Duodenal mucosa (tissue), 2 donors: ENCODE measurements around the gene EDC4.

ENCODE experiments used
- H3K27ac ChIP-seq: one replicate; pipeline ENCODE4 v1.7.0; 2013; ENCODE audit warnings: low read depth, low read length
- H3K27me3 ChIP-seq, 2 donors: one replicate each; pipeline ENCODE4 v1.7.0; 2013; ENCODE audit warnings: low read length in 2 of 2, control low read depth in 1 of 2; ENCODE audit not compliant: insufficient read depth in 2 of 2, control insufficient read depth in 1 of 2
- H3K36me3 ChIP-seq, 2 donors: one replicate each; pipeline ENCODE4 v1.7.0; 2013; ENCODE audit warnings: low read length in 2 of 2, control low read depth in 1 of 2; ENCODE audit not compliant: insufficient read depth in 2 of 2, control insufficient read depth in 1 of 2
- H3K4me1 ChIP-seq, 2 donors: one replicate each; pipeline ENCODE4 v1.7.0; 2013; ENCODE audit warnings: low read length in 2 of 2, control low read depth in 1 of 2; ENCODE audit not compliant: insufficient read depth in 2 of 2, control insufficient read depth in 1 of 2
- H3K4me3 ChIP-seq, 2 donors: one replicate each; pipeline ENCODE4 v1.7.0; 2013; ENCODE audit warnings: low read length in 2 of 2, low read depth in 1 of 2
- H3K9ac ChIP-seq, 2 donors: one replicate each; pipeline ENCODE4 v1.7.0; 2013; ENCODE audit warnings: low read length in 2 of 2, low read depth in 1 of 2
- H3K9me3 ChIP-seq, 2 donors: one replicate each; pipeline ENCODE4 v1.7.0; 2013; ENCODE audit warnings: low read length in 2 of 2, control low read depth in 1 of 2; ENCODE audit not compliant: control insufficient read depth in 1 of 2

EDC4 gene

DNA sequence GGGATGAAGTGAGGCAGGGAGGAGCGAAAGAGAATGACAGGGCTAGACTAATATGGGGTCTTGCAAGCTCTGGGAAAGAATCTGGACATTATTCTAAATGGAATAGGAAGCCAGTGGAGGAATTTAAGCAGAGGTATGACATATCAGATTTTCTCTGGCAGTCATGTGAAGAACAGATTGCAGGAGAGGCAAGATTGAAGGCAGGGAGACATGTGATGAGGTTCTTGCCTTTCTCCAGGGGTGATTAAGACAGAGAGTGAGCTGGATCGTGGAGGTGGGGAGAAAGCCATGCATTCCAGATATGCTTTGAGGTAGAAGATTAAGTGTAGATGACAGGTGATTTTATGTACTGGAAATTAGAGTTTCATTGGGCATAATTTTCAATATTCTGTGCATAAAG lies 35.0 kb upstream of the EDC4 start:
- H3K4me3 ChIP-seq = no peak overlapping the region
- no peaks in the 10 kb centered on the region for H3K27me3 ChIP-seq
- H3K36me3 ChIP-seq = no peaks in the 10 kb centered on the region
- no peak overlapping the region for H3K9ac ChIP-seq
- peaks cover 9 to 19% of the 10 kb centered on the region in 2 donors for H3K4me1 ChIP-seq
- no peak overlapping the region for H3K27ac ChIP-seq
- no peaks in the 10 kb centered on the region for H3K9me3 ChIP-seq

DNA sequence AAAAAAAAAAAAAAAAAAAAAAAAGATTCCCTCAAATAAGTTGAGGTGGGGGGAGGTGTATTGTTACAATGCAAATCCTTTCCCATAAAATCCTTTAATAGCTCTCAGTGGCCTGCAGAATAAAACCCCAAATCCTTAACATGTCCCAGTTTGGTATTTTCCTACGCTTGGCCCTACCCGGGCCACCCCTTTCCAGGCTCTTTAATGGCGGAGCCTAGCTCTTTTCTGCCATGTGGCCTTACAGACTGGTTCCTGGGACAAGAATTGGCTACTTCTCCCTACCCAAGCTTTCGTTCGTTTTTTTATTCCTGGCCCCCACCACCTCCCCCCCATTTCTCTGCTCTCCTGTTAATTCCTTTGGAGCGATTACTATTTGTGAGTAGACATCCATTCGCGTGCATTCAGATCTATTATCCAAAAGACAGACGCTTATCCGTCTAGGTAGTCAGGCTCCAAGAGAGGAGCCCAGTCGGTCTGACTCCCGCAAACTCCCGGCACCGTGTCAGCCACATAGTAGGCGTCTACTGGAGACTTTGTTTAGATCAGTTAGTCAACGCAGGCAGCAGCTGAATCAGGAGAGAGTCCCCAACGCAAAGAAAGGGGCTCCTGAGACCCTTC lies 31.5 kb upstream of the EDC4 start:
- Histone ChIP-seq H3K9ac (peak overlapping the region; percentile 67 to 91), H3K27ac (no peak overlapping the region), H3K27me3 (no peaks in the 10 kb centered on the region), H3K4me3 (peak overlapping the region; percentile 91 to 96), H3K9me3 (no peaks in the 10 kb centered on the region), H3K36me3 (no peaks in the 10 kb centered on the region), H3K4me1 (peaks cover 31 to 39% of the 10 kb centered on the region in 2 donors)

DNA sequence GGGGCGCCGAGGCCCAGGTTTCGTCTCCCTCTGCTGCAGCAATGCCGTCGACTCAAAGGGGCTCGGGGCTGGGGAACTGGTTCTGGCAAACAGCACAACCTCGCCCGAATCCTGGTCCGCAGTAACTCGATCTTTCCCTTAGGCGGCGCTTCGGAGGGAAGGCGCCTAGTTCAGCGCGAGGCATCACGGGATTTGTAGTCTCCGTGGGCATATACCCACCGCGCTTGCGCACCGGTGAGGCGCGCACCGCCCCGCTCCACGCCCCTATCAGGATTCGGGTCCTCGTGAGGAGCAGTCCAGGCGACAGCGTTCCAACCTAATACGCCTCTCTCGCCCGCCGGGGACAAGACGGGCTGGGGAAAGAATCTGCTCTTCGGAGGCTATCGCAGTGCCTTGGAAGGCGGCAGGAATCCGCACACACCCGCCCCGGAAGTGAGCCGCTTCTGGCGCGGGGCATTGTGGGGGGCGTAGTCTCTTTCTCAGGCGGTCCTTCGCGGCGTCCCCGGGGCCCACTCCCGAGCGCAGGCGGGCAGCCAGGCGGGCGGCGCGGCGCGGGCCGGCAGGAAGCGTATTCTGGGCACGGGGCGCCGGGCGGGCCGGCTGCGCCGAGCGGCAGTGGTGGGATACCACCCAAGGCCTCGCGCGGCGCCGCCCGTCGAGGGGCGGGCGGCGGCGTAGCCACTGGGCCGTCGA lies 30.9 kb upstream of the EDC4 start, which contains the start of gene THAP11:
THAP11 (plus strand) TSS at position 505 of the 693 bp plus-strand sequence. CDS start 235 bp downstream, outside the sequence.
- Histone ChIP-seq H3K27me3 (no peaks in the 10 kb centered on the region), H3K9me3 (no peaks in the 10 kb centered on the region), H3K27ac (peak within 1 kb of the TSS; percentile 100), H3K4me1 (peaks cover 31 to 39% of the 10 kb centered on the region in 2 donors), H3K36me3 (no peaks in the 10 kb centered on the region), H3K9ac (peak within 1 kb of the TSS; percentile 91 to 96), H3K4me3 (peak within 1 kb of the TSS; percentile 91 to 96)

DNA sequence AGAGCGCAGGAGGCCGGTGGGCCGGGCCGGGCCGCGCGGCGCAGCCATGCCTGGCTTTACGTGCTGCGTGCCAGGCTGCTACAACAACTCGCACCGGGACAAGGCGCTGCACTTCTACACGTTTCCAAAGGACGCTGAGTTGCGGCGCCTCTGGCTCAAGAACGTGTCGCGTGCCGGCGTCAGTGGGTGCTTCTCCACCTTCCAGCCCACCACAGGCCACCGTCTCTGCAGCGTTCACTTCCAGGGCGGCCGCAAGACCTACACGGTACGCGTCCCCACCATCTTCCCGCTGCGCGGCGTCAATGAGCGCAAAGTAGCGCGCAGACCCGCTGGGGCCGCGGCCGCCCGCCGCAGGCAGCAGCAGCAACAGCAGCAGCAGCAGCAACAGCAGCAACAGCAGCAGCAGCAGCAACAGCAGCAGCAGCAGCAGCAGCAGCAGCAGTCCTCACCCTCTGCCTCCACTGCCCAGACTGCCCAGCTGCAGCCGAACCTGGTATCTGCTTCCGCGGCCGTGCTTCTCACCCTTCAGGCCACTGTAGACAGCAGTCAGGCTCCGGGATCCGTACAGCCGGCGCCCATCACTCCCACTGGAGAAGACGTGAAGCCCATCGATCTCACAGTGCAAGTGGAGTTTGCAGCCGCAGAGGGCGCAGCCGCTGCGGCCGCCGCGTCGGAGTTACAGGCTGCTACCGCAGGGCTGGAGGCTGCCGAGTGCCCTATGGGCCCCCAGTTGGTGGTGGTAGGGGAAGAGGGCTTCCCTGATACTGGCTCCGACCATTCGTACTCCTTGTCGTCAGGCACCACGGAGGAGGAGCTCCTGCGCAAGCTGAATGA lies 30.1 kb upstream of the EDC4 start:
- Histone ChIP-seq H3K9me3 (no peaks in the 10 kb centered on the region), H3K36me3 (no peaks in the 10 kb centered on the region), H3K27me3 (no peaks in the 10 kb centered on the region), H3K4me3 (peak overlapping the region; percentile 91 to 96), H3K9ac (peak overlapping the region; percentile 81 to 91), H3K4me1 (peaks cover 33 to 44% of the 10 kb centered on the region in 2 donors), H3K27ac (peak overlapping the region; percentile 100)

DNA sequence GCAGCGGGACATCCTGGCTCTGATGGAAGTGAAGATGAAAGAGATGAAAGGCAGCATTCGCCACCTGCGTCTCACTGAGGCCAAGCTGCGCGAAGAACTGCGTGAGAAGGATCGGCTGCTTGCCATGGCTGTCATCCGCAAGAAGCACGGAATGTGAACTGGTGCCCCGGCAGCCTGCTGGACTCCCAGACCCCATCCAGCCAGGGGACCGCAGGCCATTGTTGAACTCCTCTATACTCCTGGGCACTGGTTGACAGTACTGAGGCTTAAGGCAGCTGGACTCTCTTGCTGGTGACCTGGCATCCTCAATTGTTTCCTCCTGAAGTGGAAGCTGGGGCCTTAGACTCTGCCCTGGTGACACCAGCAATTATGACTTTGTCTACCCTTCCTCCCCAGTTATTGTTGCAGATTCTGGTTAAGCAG lies 29.5 kb upstream of the EDC4 start:
- Histone ChIP-seq H3K36me3 (no peaks in the 10 kb centered on the region), H3K9me3 (no peaks in the 10 kb centered on the region), H3K4me3 (peak overlapping the region; percentile 91 to 96), H3K27ac (peak overlapping the region; percentile 100), H3K4me1 (peaks cover 38 to 50% of the 10 kb centered on the region in 2 donors), H3K27me3 (no peaks in the 10 kb centered on the region), H3K9ac (peak overlapping the region; percentile 81 to 91)

DNA sequence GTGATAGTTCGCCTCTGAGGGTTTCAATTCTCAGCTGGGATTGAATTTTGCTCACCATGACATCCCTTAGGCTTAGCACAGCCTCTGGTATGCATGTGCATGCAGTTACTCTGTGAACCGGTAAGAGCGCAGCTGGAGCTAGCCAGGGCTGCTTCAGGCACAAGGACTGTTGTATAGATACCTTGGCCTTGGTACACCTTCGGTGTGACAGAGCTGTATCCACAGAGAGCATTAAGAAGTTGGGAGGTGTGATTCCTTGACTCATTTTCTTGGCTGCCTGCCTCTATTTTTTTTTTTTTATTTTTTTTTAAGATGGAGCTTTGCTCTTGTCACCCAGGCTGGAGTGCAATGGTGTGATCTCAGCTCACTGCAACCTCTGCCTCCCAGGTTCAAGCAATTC lies 28.4 kb upstream of the EDC4 start:
- Histone ChIP-seq H3K36me3 (no peaks in the 10 kb centered on the region), H3K27me3 (no peaks in the 10 kb centered on the region), H3K4me3 (peak overlapping the region in 1 of 2 donors; percentile 50), H3K27ac (no peak overlapping the region), H3K9ac (peak overlapping the region in 1 of 2 donors; percentile 91), H3K4me1 (peaks cover 38 to 50% of the 10 kb centered on the region in 2 donors), H3K9me3 (no peaks in the 10 kb centered on the region)

DNA sequence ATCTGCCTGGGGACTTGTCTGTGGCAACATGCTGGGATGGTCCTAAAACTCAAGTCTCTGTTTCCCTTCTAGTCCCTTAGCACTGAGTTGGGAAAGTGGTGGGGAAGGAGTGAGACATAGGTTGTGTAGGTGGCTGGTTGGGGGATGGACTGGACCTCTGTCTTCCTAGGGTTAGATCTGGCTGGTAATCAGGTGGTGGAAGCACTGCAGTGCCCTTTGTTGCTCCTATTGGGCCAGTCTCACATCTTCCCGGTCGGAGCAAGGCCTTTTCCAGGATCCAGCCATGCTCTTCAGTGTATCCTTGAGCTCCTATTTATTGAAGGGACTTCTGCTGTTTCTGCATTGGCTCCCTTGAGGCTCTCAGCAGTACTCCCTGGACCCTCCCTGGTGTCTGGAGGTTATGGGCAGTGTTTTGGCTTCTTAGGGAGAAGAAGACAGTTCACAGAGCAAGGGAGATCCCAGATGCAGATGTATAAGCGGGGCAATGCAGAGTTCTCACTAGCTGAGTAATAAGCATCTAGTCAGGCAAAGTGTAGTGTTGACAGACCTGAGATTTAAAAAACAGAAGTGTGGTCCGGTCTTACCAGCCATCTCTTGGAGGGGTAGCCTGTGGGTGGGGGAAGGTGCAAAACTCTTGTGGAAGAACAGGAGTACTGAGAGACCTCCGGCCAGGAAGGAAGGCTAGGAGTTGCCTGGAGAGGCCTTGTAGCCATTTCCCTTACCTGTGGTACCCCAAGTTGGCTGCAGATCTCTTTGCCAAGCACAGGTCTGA lies 27.4 kb upstream of the EDC4 start:
- Histone ChIP-seq H3K4me1 (peaks cover 38 to 50% of the 10 kb centered on the region in 2 donors), H3K36me3 (no peaks in the 10 kb centered on the region), H3K27me3 (no peaks in the 10 kb centered on the region), H3K9ac (peak overlapping the region; percentile 76 to 81), H3K27ac (peak overlapping the region; percentile 82), H3K9me3 (no peaks in the 10 kb centered on the region), H3K4me3 (peak overlapping the region; percentile 81 to 88)

DNA sequence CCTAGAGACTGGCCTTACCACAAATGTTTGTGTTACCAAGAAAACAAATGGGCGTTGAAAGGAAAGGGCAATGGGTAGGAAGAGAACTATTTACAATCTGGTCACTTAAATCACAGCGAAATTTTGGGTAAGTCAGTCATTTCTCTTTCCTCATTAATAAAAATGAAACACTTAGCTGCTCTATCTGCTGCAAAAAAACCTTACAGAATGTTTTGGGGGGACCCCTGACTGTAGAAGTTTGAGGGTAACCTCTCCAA lies 26.9 kb upstream of the EDC4 start:
- H3K4me3 ChIP-seq = peak overlapping the region; percentile 81 to 88
- no peaks in the 10 kb centered on the region for H3K27me3 ChIP-seq
- H3K27ac ChIP-seq = peak overlapping the region; percentile 82
- H3K36me3 ChIP-seq = no peaks in the 10 kb centered on the region
- H3K4me1 ChIP-seq = peaks cover 38 to 50% of the 10 kb centered on the region in 2 donors
- peak overlapping the region; percentile 76 to 81 for H3K9ac ChIP-seq
- H3K9me3 ChIP-seq = no peaks in the 10 kb centered on the region

DNA sequence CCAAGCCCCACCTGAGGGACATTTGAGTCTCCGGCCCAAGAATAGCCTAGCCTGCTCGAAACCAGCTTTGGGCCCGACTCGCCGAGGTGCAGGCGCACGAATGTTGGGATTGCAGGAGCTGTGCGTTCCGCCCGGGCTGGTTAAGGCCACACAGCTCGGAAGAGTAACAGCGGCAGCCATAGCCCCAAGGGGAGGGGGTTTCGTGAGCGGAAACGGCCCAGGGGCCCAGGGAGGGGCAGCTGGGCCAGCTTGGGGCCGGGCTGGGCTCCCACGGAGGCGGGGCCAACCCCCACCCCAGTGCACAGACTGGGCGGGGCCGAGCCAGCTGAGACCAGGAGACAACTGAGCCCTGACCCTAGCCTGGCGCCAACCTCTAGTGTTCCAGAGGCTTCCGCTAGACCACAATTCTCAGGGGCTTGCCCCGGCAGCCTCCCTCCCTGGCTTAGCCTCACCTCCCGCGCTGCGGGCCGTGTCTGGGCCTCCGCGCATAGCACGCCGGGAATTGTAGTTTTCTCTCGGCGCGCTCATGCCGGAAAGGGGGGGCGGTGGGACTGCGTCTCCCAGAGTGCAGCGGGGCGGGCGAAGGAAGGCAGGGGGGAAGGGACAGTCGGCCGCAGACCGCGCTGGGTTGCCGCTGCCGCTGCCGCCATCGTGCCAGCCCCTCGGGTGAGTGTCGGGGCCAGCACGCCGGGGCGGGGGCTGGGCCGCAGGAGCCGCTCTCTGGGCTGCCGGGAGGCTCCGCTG lies 26.4 kb upstream of the EDC4 start, which contains the start of gene NUTF2:
NUTF2 (plus strand) TSS at position 614 of the 744 bp plus-strand sequence. CDS start 18,198 bp downstream, outside the sequence.
- H3K4me1 ChIP-seq = peaks cover 38 to 49% of the 10 kb centered on the region in 2 donors
- no peaks in the 10 kb centered on the region for H3K36me3 ChIP-seq
- peak within 1 kb of the TSS; percentile 82 for H3K27ac ChIP-seq
- peak within 1 kb of the TSS; percentile 81 to 88 for H3K4me3 ChIP-seq
- H3K9ac ChIP-seq = peak within 1 kb of the TSS; percentile 81
- no peaks in the 10 kb centered on the region for H3K9me3 ChIP-seq
- no peaks in the 10 kb centered on the region for H3K27me3 ChIP-seq
